A549 (cell line): ENCODE results near the gene NLRC5. TPM values are rescaled to one million over a fixed set of nuclear protein-coding genes. Genes with fewer than 3 reads are reported as not detected.
A peak's percentile ranks its signal among the peaks of the same experiment; 100 is the strongest.

ENCODE experiments used
- ATAC-seq, 2 experiments: fragments of 200-7000 bp in 1 of 2; fragments of >200 bp in 1 of 2; cut with Nextera tagmentation in 1 of 2; cut with Tn5 transposase in 1 of 2; 3 replicates each; pipeline versions ENCODE4 v1.8.0 to v1.9.1; 2018 to 2020; ENCODE audit warnings: mild to moderate bottlenecking in 1 of 2, moderate library complexity in 1 of 2
- CTCF ChIA-PET: fragments of 300-600 bp; sonication (Branson Sonifier 250); formaldehyde crosslinking; extraction: SDS; loops from one replicate; lab custom pipeline; 2021; ENCODE audit warnings: antibody characterized with exemption, inconsistent platforms; lab: Yijun Ruan, JAX
- POLR2A ChIA-PET: fragments of 350-600 bp; formaldehyde crosslinking; extraction: SDS; loops from one replicate; lab custom pipeline; 2021; ENCODE audit warnings: antibody characterized with exemption, inconsistent platforms; lab: Yijun Ruan, JAX
- DNase-seq, 2 experiments: peaks; one replicate each; pipeline versions ENCODE4 v3.0.0 to v3.0.0-alpha.2; 2011 to 2016; ENCODE audit warnings: low read depth in 1 of 2, low spot score in 1 of 2
- FAIRE-seq: peaks from 2 replicates; lab custom pipeline; 2011; peaks lifted over from hg19 to GRCh38; lab: Jason Lieb, UNC
- H3K27ac ChIP-seq, 2 experiments: fragments of >200 bp; sonication (Bioruptor Twin); formaldehyde crosslinking; 3 replicates each; pipeline ENCODE4 v1.5.1; 2016 to 2017
- H3K4me1 ChIP-seq: fragments of >200 bp; sonication (Bioruptor Twin); formaldehyde crosslinking; 3 replicates; pipeline ENCODE4 v1.6.1; 2016
- H3K4me2 ChIP-seq: fragments of >200 bp; sonication (Bioruptor Twin); formaldehyde crosslinking; 3 replicates; pipeline ENCODE4 v1.6.1; 2016
- H3K4me3 ChIP-seq: fragments of >200 bp; sonication (Bioruptor Twin); formaldehyde crosslinking; 3 replicates; pipeline ENCODE4 v1.5.1; 2016
- H3K9me3 ChIP-seq: fragments of >200 bp; sonication (Bioruptor Twin); formaldehyde crosslinking; 3 replicates; pipeline ENCODE4 v1.6.1; 2016
- BCL3 ChIP-seq: fragments of >200 bp; sonication (Bioruptor Twin); formaldehyde crosslinking; IDR thresholded peaks from 3 replicates; pipeline ENCODE4 v1.6.1; 2016
- CEBPB ChIP-seq, 2 experiments: fragments of >200 bp in 1 of 2; sonication (Bioruptor Twin) in 1 of 2; formaldehyde crosslinking in 1 of 2; IDR thresholded peaks; 2 replicates each; pipeline ENCODE4 v1.6.1; 2012 to 2016
- CTCF ChIP-seq: fragments of >200 bp; sonication (Bioruptor Twin); formaldehyde crosslinking; IDR thresholded peaks from 3 replicates; pipeline ENCODE4 v1.5.1; 2016
- EHF ChIP-seq: fragments of 250-450 bp; sonication (Bioruptor Pico); IDR thresholded peaks from 2 replicates; pipeline ENCODE4 v1.5.0; 2020; ENCODE audit warnings: mild to moderate bottlenecking
- ESRRA ChIP-seq: fragments of 150-350 bp; IDR thresholded peaks from 2 replicates; pipeline ENCODE4 v1.6.1; 2014; ENCODE audit warnings: mild to moderate bottlenecking, low read length, borderline replicate concordance
- FOSL2 ChIP-seq, 2 experiments: fragments of 450-650 bp in 1 of 2; fragments of >200 bp in 1 of 2; sonication (Bioruptor Twin) in 1 of 2; formaldehyde crosslinking; IDR thresholded peaks; 2 replicates each; pipeline versions ENCODE4 v1.5.0 to v1.6.1; 2016 to 2020; ENCODE audit warnings: mild to moderate bottlenecking in 1 of 2, moderate library complexity in 1 of 2
- FOXS1 ChIP-seq: fragments of 250-450 bp; sonication (Bioruptor Pico); IDR thresholded peaks from 2 replicates; pipeline ENCODE4 v1.5.0; 2020; ENCODE audit warnings: mild to moderate bottlenecking, moderate library complexity
- HDAC2 ChIP-seq: fragments of 200-600 bp; sonication (generic); IDR thresholded peaks from 2 replicates; pipeline ENCODE4 v1.6.1; 2016
- HEYL ChIP-seq: fragments of 250-450 bp; sonication (Bioruptor Pico); IDR thresholded peaks from 2 replicates; pipeline ENCODE4 v1.8.0; 2021; ENCODE audit warnings: mild to moderate bottlenecking, moderate library complexity
- HOXB13 ChIP-seq: fragments of 250-450 bp; sonication (Bioruptor Pico); IDR thresholded peaks from 2 replicates; pipeline ENCODE4 v1.5.0; 2020; ENCODE audit warnings: low read depth, mild to moderate bottlenecking, moderate library complexity
- JUN ChIP-seq, 2 experiments: fragments of >200 bp; sonication (Bioruptor Twin); formaldehyde crosslinking; IDR thresholded peaks; 2 replicates in 1 of 2; 3 replicates in 1 of 2; pipeline ENCODE4 v1.6.1; 2016 to 2017
- MAZ ChIP-seq: fragments of 150-350 bp; IDR thresholded peaks from 2 replicates; pipeline ENCODE4 v1.6.1; 2014; ENCODE audit warnings: antibody characterized with exemption, low read depth, low read length, borderline replicate concordance
- NPAS2 ChIP-seq: fragments of 250-450 bp; sonication (Bioruptor Pico); IDR thresholded peaks from 2 replicates; pipeline ENCODE4 v1.8.0; 2022; ENCODE audit warnings: mild to moderate bottlenecking, moderate library complexity, borderline replicate concordance
- POLR2A ChIP-seq: IDR thresholded peaks from 2 replicates; pipeline ENCODE4 v1.6.1; 2012; ENCODE audit warnings: mild to moderate bottlenecking, low read length
- POLR2AphosphoS2 ChIP-seq: conservative IDR thresholded peaks from 2 replicates; pipeline ENCODE4 v1.6.1; 2012; ENCODE audit warnings: low read length, improper control_type of control experiment, inconsistent platforms
- REST ChIP-seq: fragments of 200-600 bp; sonication (generic); IDR thresholded peaks from 2 replicates; pipeline ENCODE4 v1.6.1; 2016; ENCODE audit warnings: antibody characterized with exemption, mild to moderate bottlenecking, moderate library complexity
- TFCP2L1 ChIP-seq: fragments of 250-450 bp; sonication (Bioruptor Pico); IDR thresholded peaks from 2 replicates; pipeline ENCODE4 v1.5.0; 2021; ENCODE audit warnings: mild to moderate bottlenecking
- TP53 ChIP-seq: fragments of 250-450 bp; sonication (Bioruptor Pico); IDR thresholded peaks from 2 replicates; pipeline ENCODE4 v1.5.0; 2021; ENCODE audit warnings: mild to moderate bottlenecking, moderate library complexity
- ZC3H11A ChIP-seq: fragments of 450-650 bp; IDR thresholded peaks from 2 replicates; pipeline ENCODE4 v1.6.1; 2014; ENCODE audit warnings: antibody characterized with exemption, mild to moderate bottlenecking
- ZNF302 ChIP-seq: fragments of 250-450 bp; sonication (Bioruptor Pico); IDR thresholded peaks from 2 replicates; pipeline ENCODE4 v1.9.0; 2021; ENCODE audit warnings: inconsistent platforms, mild to moderate bottlenecking, moderate library complexity
- WGBS: methylation state at CpG from one replicate; pipeline ENCODE4 v1.1.6; 2017; ENCODE audit errors: missing lambda C conversion rate; 5-methylcytosine and 5-hydroxymethylcytosine counted together
- polyA plus RNA-seq, 4 experiments: library from polyadenylated mRNA; depleted of rRNA in 3 of 4; stranded (reverse); fragments of >200 nt; fragmentation: RNase III in 1 of 4; extraction: RNeasy Plus Mini Kit Qiagen cat#74134 plus additional on column Dnase treatment in 1 of 4; gene quantifications; 2 replicates in 3 of 4; 3 replicates in 1 of 4; pipeline ENCODE4 v1.2.3, GENCODE V29; 2011 to 2017

The NLRC5 gene
- polyA plus RNA-seq, 2 of the 4 experiments (the other 2 are of a cell fraction): 2.5 to 3.6 TPM

- H3K9me3 ChIP-seq: no peaks in the 10 kb centered on the region
- H3K4me3 ChIP-seq: no peak overlapping the region
- TF ChIP-seq CEBPB (IDR thresholded peaks at IDR 0.05): no peak
- no peak for TF ChIP-seq BCL3
- TF ChIP-seq HDAC2: no peak
- no peak for TF ChIP-seq TFCP2L1
- TF ChIP-seq HEYL (CRISPR knock-in tag): no peak
- TF ChIP-seq JUN (IDR thresholded peaks at IDR 0.05): no peak
- TF ChIP-seq ZC3H11A: no peak
- TF ChIP-seq REST: no peak
- TF ChIP-seq EHF (CRISPR knock-in tag): no peak
- TF ChIP-seq MAZ: no peak
- no peak for TF ChIP-seq ESRRA
- no peak for TF ChIP-seq FOXS1 (CRISPR knock-in tag)
- no peak for TF ChIP-seq FOSL2 (IDR thresholded peaks at IDR 0.05)
- TF ChIP-seq FOSL2 (CRISPR knock-in tag; IDR thresholded peaks at IDR 0.05): no peak
- TF ChIP-seq CTCF: no peak
- no peak for TF ChIP-seq TP53 (CRISPR knock-in tag)
- TF ChIP-seq HOXB13 (CRISPR knock-in tag): no peak
- TF ChIP-seq POLR2A: no peak
- TF ChIP-seq NPAS2 (CRISPR knock-in tag): no peak
- no peak for TF ChIP-seq ZNF302 (CRISPR knock-in tag)
- TF ChIP-seq POLR2AphosphoS2: no peak
- TF ChIP-seq, all 56 proteins: peak for 0
- Histone ChIP-seq H3K4me1 (no peaks in the 10 kb centered on the region), H3K27ac (no peak overlapping the region), H3K4me2 (no peak overlapping the region)
- WGBS: 73% methylated on average over 15 of the region's 16 CpGs
- POLR2A ChIA-PET: no interaction called here
- DNase-seq (no peak), ATAC-seq (peak in 1 of 2 experiments; percentile 37; a peak in 2 of 6 replicates), FAIRE-seq (no peak)
- CTCF ChIA-PET: no interaction called here
Measured at GRCh38 chr16:57029161-57030160, 40.1 kb downstream of the NLRC5 start.
